HG03045 (cell line): ENCODE results near the gene OR2F1.

Source experiments
- ATAC-seq: cut with Tn5 transposase; IDR thresholded peaks from one replicate; pipeline ENCODE4 v1.9.1; 2021; ENCODE audit warnings: mild to moderate bottlenecking, moderate library complexity; ENCODE audit not compliant: unreplicated experiment

OR2F1 gene

GRCh38 chr7:143953421-143953820 is 1.2 kb upstream of the OR2F1 start:
- no peak for ATAC-seq

- ATAC-seq: no peak
These were observed 509 bp upstream of the OR2F1 start for GRCh38 chr7:143954135-143954534.

- ATAC-seq: no peak
These were observed 4.1 kb downstream of the OR2F1 start for GRCh38 chr7:143958781-143959180.

DNA sequence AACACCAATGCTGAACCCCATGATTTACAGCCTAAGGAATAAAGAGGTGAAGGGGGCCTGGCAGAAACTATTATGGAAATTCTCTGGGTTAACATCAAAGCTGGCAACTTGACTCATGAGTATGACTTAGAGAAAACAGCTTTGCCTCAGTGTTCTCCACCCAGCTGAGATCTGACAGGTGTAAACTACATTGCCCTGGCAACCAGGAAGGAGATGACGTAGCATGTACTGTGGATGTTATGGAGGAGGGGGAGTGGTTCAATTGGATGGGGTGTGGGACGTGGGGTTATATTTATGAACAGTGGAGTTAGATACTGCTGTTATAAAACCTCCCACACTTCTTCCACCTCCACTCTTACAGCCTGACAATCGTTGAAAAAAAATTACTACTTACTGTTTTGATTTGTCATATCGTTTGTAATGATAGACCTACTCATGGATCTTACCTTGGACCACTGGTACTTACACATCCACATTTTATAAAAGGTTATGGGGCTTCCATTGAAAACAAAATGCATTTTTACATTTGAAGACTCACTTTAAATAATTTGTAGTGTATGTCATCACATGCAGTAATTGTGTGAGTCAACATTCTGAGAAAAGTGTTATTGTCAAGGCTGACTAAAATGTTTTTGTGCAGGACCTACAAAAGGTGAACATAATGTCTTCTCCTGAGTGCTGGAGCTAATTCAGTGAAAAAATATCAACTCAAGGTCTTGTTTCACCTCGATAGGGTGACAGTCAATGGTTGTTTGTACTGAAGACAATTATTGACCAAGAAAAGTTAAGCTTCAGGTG is 6.4 kb downstream of the OR2F1 start:
- ATAC-seq: no peak

DNA sequence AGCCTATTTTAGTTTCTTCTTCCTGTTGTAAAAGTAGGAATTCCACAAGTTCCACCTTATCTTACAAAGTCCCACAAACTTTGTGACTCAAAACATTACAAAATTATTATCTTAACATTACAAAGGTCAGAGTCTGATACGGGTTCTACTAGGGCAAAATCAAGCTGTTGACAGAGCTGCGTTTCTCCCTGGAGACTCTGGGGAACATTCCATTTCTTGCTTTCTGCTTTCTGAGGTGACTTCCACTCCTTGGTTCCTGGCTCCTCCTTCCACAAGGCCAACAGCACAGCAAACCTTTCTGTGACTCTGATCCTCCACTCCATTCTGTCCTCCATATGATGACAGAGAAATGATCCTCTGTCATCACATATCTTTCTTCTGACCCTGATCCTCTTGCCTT is 10.6 kb downstream of the OR2F1 start:
- ATAC-seq: no peak

- ATAC-seq: no peak
These were observed 12.8 kb downstream of the OR2F1 start for GRCh38 chr7:143967398-143967797.

DNA sequence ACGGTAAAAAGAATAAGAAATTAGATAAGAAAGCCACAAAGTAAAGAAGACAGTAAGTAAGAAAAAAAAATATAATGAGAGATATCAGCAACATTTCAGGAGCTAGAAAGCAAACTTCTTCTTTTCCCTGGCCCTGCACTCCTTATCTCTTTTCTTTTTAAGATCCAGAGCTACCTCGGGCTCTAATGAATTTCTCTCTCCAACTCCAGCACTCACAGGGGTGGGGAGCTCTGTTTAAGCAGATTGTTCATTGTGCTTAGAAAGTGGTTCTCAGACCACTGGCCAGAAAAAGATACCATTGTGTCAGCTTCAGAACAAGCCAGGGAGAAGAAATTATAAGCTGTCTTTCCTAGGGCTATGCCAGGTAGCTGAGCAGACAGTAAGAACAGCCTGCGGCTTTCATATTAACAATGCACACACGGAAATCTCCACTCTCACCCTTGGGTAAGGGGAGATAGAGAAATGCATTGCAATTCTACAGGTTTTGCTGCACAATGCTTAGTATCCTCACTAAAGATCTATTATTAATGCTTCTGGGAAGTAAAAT is 19.3 kb downstream of the OR2F1 start:
- ATAC-seq: no peak

DNA sequence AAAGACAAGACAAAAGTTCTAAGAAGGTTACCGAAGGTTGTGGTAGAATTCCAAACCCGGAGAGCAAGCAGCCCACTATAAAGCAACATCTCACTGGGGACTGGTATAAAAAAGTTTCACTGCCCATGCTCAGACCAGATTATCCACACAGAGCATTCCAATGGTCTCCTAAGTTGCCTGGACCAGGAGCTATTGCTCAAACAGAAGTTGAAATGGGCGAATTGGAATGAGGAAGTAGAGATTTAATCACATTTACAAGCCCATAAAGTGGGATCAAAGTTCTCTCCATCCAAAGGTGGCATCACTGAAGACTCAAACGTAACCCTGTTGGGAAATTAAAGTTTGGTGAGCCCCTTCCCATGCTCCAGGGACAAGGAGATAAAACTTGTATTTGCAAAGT is 19.8 kb downstream of the OR2F1 start:
- ATAC-seq: no peak

GRCh38 chr7:143975617-143976016 is 21.0 kb downstream of the OR2F1 start:
- ATAC-seq: no peak

DNA sequence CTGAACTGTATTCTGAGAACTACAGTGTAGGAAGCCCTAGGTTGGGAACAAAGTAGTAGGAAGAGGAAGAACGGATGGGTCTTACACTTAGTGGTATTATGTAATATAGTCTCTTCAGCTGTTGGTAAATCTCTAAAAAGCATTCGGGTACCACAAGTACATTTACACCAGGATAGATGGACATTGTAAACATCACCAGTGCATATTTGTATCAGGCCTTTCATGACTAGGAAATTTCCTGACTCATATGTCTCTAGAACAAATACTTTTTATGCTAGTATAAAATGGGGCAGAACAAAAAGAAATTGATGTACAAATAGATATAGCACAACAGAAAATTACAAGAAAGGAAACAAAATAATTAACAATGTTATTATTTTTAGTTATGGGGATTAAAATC is 23.9 kb downstream of the OR2F1 start:
- no peak for ATAC-seq

GRCh38 chr7:143979359-143979758 is 24.7 kb downstream of the OR2F1 start:
- ATAC-seq: no peak

- ATAC-seq: no peak
These were observed 25.4 kb downstream of the OR2F1 start for GRCh38 chr7:143979998-143980397.

DNA sequence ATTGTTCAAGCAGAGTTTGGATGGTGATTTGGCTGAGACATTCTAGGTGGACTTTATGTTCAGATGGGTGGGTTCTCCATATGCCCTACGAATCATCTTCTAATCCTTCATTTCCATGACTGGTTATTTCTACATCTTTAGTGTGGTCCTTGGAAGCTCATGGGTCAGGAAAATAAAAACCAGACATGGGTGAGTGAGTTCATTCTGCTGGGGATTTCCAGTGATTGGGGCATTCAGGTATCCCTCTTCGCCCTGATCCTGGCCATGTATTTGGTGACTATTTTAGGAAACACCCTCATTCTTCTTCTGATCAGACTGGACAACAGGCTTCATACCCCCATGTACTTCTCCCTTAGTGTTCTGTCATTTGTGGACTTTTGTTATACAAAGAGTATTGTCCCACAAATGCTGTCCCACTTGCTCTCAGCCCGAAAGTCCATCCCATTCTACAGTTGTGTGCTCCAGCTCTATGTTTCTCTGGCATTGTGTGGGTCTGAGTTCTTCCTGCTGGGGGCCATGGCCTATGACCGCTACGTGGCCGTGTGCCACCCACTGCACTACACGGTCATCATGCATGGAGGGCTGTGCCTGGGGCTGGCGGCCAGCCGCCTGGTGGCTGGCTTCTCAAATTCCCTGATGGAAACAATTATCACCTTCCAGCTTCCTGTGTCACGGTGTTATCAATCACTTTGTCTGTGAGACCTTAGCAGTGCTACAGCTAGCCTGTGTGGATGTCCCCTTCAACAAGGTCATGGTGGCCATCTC is 26.3 kb downstream of the OR2F1 start:
- ATAC-seq: no peak

DNA sequence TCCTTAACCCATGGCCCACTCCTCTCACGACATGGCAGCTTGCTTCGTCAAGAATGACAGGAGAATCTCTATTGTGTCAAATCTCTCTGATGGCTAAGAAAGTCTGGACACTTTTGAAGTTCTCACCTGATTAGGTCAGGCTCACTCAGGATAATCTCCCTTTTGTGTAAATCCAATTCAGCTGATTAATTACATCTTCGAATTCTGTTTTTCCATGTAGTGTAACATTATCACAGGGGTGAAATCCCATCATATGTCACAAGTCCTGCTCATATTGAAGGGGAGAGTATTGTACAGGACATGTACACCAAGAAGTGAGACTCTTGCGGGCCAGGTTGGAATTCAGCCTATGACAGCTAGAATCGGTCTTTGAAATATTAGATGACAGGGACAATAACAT is 29.3 kb downstream of the OR2F1 start:
- no peak for ATAC-seq

DNA sequence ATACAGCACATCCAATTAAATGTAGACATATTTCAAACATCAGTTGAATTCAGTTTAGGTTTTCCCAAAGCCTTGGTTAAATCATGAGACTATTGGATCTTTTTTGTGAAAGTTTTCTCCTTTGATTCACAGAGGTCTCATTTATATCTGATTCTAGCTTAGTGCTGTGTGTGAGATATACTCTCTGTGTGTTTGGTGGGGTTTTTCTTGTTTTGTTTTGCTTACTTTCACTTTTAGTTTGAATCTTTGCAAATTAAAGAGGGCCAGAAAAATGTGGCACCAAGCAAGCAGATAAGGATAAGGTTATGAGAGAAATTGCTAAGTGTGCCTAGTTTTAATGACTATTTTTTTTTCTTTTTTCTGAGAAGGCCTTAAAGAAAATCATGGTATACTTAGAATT is 32.9 kb downstream of the OR2F1 start:
- no peak for ATAC-seq

DNA sequence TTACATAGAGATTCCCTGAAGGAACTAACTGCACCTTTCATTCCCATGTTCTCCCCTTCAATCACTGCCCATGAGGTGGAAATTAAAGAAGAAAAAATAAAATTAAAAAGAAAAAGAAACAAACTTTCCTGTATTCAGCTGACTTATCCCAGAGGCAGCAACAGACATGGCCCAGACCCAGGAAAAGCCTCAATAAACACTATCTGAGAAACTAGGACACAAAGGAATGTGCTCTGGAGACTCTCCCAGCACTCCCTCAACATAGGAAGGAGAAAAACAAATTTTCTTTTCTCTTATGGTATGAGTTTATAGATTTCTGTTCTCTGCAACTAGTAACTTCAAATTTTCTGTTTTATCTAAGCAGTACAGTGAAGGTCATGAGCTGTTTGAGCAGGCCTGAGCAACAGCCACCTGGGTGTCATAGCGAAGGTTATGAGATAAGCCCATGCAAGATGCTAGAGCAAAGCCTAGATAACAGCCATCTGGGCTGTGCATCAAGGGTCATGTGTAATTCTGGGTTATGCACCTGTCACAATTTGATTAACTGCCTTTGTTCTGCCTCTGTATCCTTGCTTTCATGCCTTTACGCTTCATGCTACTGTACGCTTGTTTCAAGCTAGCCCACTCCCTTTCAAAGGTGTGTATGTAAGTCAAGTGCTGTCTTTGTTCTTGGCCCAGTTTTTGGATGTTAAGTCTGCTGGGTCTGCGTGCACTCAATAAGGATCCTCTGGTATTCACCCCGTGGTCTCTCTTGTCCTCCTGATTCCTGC is 34.5 kb downstream of the OR2F1 start:
- ATAC-seq: no peak

- no peak for ATAC-seq
These were observed 38.0 kb downstream of the OR2F1 start for GRCh38 chr7:143992670-143993069.

- ATAC-seq: no peak
These were observed 39.3 kb downstream of the OR2F1 start for GRCh38 chr7:143993924-143994323.

- ATAC-seq: no peak
These were observed 45.4 kb downstream of the OR2F1 start, which contains the start of gene OR6B1 for GRCh38 chr7:144000020-144000419. OR6B1 (plus strand) TSS chr7:144000320; CDS start chr7:144003997, 3,677 bp downstream.

- no peak for ATAC-seq
These were observed 46.9 kb downstream of the OR2F1 start for GRCh38 chr7:144001543-144001942.

- no peak for ATAC-seq
These were observed 50.1 kb downstream of the OR2F1 start for GRCh38 chr7:144004703-144005102.
